Urinary bladder (tissue), 4 donors: ENCODE results near the gene KIRREL3. TPM values are rescaled to one million over a fixed set of nuclear protein-coding genes. Genes with fewer than 3 reads are reported as not detected.
A peak's percentile ranks its signal among the peaks of the same experiment; 100 is the strongest.

Experiments
- DNase-seq: peaks from one replicate; pipeline ENCODE4 v3.0.0-alpha.2; 2015; ENCODE audit errors: extremely low spot score
- H3K27ac ChIP-seq: one replicate; pipeline ENCODE4 v1.5.1; 2013; ENCODE audit warnings: low read depth, mild to moderate bottlenecking, moderate library complexity
- H3K36me3 ChIP-seq: one replicate; pipeline ENCODE4 v1.6.1; 2013; ENCODE audit warnings: mild to moderate bottlenecking, moderate library complexity; ENCODE audit not compliant: insufficient read depth
- H3K4me1 ChIP-seq: one replicate; pipeline ENCODE4 v1.6.1; 2013; ENCODE audit warnings: mild to moderate bottlenecking, moderate library complexity; ENCODE audit not compliant: insufficient read depth
- H3K4me3 ChIP-seq: one replicate; pipeline ENCODE4 v1.5.1; 2013; ENCODE audit warnings: low read depth, low read length
- WGBS: extraction: QIAGEN DNeasy Blood & Tissue Kit; methylation state at CpG from one replicate; pipeline ENCODE4 v1.1.7; 2013; 5-methylcytosine and 5-hydroxymethylcytosine counted together
- polyA plus RNA-seq: library from polyadenylated mRNA; stranded (reverse); fragments of 200-250 nt; gene quantifications from one replicate; pipeline ENCODE4 v1.2.3, GENCODE V29; 2013
- total RNA-seq: library from RNA; depleted of rRNA; stranded (reverse); fragments of >200 nt; gene quantifications from one replicate; pipeline ENCODE4 v1.2.3, GENCODE V29; 2014
- donor health status: healthy with polysubstance abuse.
- donor health status: healthy.

KIRREL3 gene
- total and polyA plus RNA-seq, 2 donors = 0.80 to 1.0 TPM

GRCh38 chr11:126545057-126545555 is 455.5 kb downstream of the KIRREL3 start:
- Histone ChIP-seq H3K4me3 (no peak overlapping the region), H3K36me3 (no peaks in the 10 kb centered on the region), H3K27ac (no peak overlapping the region), H3K4me1 (no peaks in the 10 kb centered on the region)
- DNase-seq = no peak
- 45% methylated on average over 8 of the region's 8 CpGs for WGBS

- no peaks in the 10 kb centered on the region for H3K4me1 ChIP-seq
- no peak overlapping the region for H3K27ac ChIP-seq
- WGBS = 5% methylated on average over 15 of the region's 15 CpGs
- no peaks in the 10 kb centered on the region for H3K36me3 ChIP-seq
- no peak overlapping the region for H3K4me3 ChIP-seq
- DNase-seq = peak; percentile 76
Measured at GRCh38 chr11:126544108-126545056, 456.2 kb downstream of the KIRREL3 start.

GRCh38 chr11:126543691-126544090 is 456.9 kb downstream of the KIRREL3 start:
- WGBS = 43% methylated on average over 7 of the region's 7 CpGs
- Histone ChIP-seq H3K4me3 (no peak overlapping the region), H3K36me3 (no peaks in the 10 kb centered on the region), H3K27ac (no peak overlapping the region), H3K4me1 (no peaks in the 10 kb centered on the region)
- no peak for DNase-seq

- DNase-seq = no peak
- 80% methylated on average over 4 of the region's 4 CpGs for WGBS
- Histone ChIP-seq H3K4me3 (no peak overlapping the region), H3K27ac (no peak overlapping the region), H3K4me1 (no peaks in the 10 kb centered on the region), H3K36me3 (no peaks in the 10 kb centered on the region)
Measured at GRCh38 chr11:126542334-126543015, 458.1 kb downstream of the KIRREL3 start.

GRCh38 chr11:126538071-126538470 is 462.5 kb downstream of the KIRREL3 start:
- WGBS = 25% methylated on average over 4 of the region's 4 CpGs
- no peak overlapping the region for H3K27ac ChIP-seq
- no peak for DNase-seq
- no peaks in the 10 kb centered on the region for H3K4me1 ChIP-seq
- no peak overlapping the region for H3K4me3 ChIP-seq
- no peaks in the 10 kb centered on the region for H3K36me3 ChIP-seq

GRCh38 chr11:126537492-126537891 is 463.1 kb downstream of the KIRREL3 start:
- H3K4me3 ChIP-seq = no peak overlapping the region
- no peaks in the 10 kb centered on the region for H3K4me1 ChIP-seq
- no peak overlapping the region for H3K27ac ChIP-seq
- WGBS = 82% methylated on average over 4 of the region's 4 CpGs
- H3K36me3 ChIP-seq = no peaks in the 10 kb centered on the region
- DNase-seq = no peak

GRCh38 chr11:126534141-126534805 is 466.3 kb downstream of the KIRREL3 start:
- Histone ChIP-seq H3K4me1 (no peaks in the 10 kb centered on the region), H3K27ac (no peak overlapping the region), H3K4me3 (no peak overlapping the region), H3K36me3 (no peaks in the 10 kb centered on the region)
- 73% methylated on average over 17 of the region's 17 CpGs for WGBS
- no peak for DNase-seq

GRCh38 chr11:126533560-126533959 is 467.0 kb downstream of the KIRREL3 start:
- DNase-seq = no peak
- no peak overlapping the region for H3K27ac ChIP-seq
- 85% methylated on average over 6 of the region's 6 CpGs for WGBS
- H3K4me3 ChIP-seq = no peak overlapping the region
- H3K36me3 ChIP-seq = no peaks in the 10 kb centered on the region
- no peaks in the 10 kb centered on the region for H3K4me1 ChIP-seq

- DNase-seq = no peak
- no peak overlapping the region for H3K4me3 ChIP-seq
- H3K27ac ChIP-seq = no peak overlapping the region
- no peaks in the 10 kb centered on the region for H3K36me3 ChIP-seq
- 86% methylated on average over 8 of the region's 8 CpGs for WGBS
- H3K4me1 ChIP-seq = no peaks in the 10 kb centered on the region
Measured at GRCh38 chr11:126530416-126530815, 470.2 kb downstream of the KIRREL3 start.

- DNase-seq = no peak
- no peak overlapping the region for H3K27ac ChIP-seq
- 64% methylated on average over 10 of the region's 10 CpGs for WGBS
Measured at GRCh38 chr11:126529037-126529436, 471.5 kb downstream of the KIRREL3 start.

GRCh38 chr11:126528075-126528474 is 472.5 kb downstream of the KIRREL3 start:
- WGBS = 66% methylated on average over 5 of the region's 5 CpGs
- Histone ChIP-seq H3K36me3 (no peaks in the 10 kb centered on the region), H3K27ac (no peak overlapping the region), H3K4me1 (no peaks in the 10 kb centered on the region), H3K4me3 (no peak overlapping the region)
- DNase-seq = no peak

More at GRCh38 chr11:126529037-126529436, 471.5 kb downstream of the KIRREL3 start:
- Histone ChIP-seq H3K4me3 (no peak overlapping the region), H3K36me3 (no peaks in the 10 kb centered on the region), H3K4me1 (no peaks in the 10 kb centered on the region)

GRCh38 chr11:126527651-126528050 is 472.9 kb downstream of the KIRREL3 start:
- 69% methylated on average over 5 of the region's 5 CpGs for WGBS
- Histone ChIP-seq H3K36me3 (no peaks in the 10 kb centered on the region), H3K27ac (no peak overlapping the region), H3K4me3 (no peak overlapping the region), H3K4me1 (no peaks in the 10 kb centered on the region)
- DNase-seq = no peak

GRCh38 chr11:126526471-126526870 is 474.1 kb downstream of the KIRREL3 start:
- no peak overlapping the region for H3K27ac ChIP-seq
- DNase-seq = no peak
- WGBS = 78% methylated on average over 10 of the region's 10 CpGs
- no peaks in the 10 kb centered on the region for H3K36me3 ChIP-seq
- H3K4me1 ChIP-seq = no peaks in the 10 kb centered on the region
- H3K4me3 ChIP-seq = no peak overlapping the region
